Measurements from ENCODE around the gene KANK3.

- TF ChIP-seq POLR2AphosphoS5 (IDR thresholded peaks at IDR 0.05; ENCODE audit: low read depth, low read length) (no peak), SIN3A (IDR thresholded peaks at IDR 0.05; ENCODE audit: borderline replicate concordance, insufficient read depth, low read length) (no peak)
Observed at GRCh38 chr19:8302734-8303133, 40.3 kb downstream of the KANK3 start.
